Activated CD8-positive, alpha-beta memory T cell treated with anti-CD3 and anti-CD28 coated beads, Interleukin-2, amount 50 U/mL, for 48 hours (primary cell): ENCODE measurements around the gene RAMACL.

Experiments used
- DNase-seq: peaks from one replicate; pipeline ENCODE4 v3.0.0-alpha.2; 2020

RAMACL gene

GRCh38 chr6:166572370-166573261, 13.9 kb downstream of the RAMACL start:
- DNase-seq: no peak

DNA sequence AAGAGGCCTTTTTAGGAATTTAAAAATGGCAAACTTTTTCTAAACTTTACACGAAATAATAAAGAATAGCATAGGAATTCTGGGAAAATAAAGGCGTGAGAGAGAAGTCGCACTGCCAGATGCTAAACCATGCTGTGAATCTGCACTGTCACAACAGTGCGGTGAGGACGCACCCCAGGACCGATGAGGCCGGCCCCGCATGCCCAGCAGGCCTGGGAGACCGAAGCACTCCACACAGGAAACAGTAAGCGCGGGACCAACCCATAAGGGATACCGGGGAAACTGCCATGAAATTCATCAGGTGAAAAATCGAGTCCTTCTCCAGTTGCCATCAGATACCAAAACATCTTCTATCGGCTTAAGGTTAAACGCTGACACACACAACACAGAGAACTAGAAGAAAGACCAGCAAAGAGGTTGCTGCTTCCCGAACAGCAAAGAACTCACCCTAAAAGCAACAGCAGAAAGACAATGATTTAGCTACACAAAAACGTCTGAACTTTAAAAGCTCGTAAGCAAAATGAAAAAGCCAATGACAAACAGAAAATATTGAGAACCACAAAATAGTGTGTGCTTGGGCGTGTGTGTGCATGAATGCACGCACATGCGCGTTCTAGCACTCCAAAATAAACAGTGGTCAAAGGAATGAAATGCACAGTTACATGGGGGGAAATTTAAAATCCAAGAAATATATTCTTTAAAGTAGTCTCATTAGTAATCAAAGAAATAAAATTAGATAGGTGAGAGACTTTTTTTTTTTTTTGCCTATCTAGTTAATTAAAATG, 15.4 kb downstream of the RAMACL start:
- no peak for DNase-seq

GRCh38 chr6:166569206-166569605, 17.3 kb downstream of the RAMACL start:
- no peak for DNase-seq

DNA sequence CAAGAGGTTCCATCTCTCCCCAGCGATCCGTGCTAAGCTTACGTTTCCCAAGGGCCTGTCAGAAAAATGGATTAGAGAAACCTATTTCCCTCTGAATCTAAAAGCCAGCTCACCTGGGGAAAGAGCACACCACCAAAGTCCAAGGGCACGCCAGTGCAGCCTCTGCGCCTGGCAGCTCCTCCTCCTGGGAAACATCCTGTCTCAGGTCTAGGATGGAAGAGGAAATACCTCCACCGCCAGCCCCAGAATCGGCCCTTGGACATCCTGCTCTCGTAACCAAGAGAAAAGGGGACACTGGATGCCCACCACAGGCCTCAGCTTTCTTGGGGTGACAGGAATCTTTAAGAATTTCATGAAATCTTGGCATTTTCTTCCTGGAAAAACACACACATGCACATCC, 18.7 kb downstream of the RAMACL start:
- no peak for DNase-seq

DNA sequence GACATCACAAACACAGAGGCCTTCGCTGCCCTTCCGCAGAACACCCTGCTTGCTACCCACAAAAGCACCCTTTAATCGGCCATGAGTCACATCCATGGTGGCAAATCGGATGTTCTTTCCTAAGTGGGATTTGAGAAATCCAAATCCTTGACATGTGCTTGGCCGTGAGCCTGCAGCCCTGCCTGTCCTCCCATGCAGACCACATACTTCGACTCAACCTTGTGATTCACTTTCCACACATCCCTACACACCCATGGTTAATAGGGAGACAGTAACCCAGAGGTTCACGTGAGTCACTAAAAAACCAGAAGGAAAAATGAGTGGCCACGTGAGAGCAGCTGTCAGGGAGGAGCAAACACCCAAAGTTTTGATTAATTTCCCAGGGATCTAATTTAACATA, 19.4 kb downstream of the RAMACL start:
- no peak for DNase-seq

DNA sequence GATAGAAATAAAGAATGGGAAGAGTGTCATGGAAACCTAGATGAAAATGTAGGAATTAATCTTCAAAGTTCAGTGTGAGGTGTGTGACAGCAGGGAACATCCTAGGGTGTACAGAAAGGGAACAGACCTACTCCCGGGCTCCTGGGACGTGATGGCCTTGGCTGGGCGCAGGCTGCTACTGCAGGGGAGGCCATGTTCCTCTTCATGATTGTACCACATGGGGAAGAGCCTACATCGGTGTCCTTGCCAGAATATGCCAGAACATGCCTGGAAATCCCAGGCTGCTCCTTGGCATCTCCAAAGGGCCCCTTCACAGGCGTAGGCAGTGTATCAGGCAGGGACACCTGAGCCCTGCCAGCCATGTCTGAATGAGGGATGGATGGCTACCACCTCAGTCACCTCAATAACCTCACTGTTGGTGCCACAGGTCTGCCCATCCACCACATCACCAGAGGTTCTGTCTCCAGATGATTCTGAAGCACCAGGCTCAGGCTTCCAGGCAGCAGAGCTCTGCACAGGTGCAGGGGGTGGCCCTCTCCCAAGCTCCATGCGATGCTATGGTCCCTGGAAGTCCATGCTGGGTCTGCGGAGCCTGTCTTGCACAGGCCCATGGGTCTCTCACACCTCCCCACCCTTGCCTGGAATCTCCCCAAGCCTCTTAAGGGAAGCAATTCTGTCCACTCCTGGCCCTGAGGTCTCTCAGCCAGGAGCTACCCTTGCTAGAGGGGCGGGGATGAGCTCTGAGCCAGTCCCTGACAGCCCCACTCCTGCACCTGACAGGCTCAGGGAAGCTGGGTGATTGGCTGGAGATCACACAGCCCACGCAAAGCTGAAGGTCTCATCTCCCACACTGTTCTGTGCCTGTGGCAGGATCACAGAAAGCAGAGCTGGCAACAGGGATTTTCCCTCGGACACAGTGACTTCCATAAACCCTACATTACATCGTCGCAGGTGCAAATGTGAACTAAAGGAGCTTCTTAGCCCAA, 20.2 kb downstream of the RAMACL start:
- no peak for DNase-seq

DNA sequence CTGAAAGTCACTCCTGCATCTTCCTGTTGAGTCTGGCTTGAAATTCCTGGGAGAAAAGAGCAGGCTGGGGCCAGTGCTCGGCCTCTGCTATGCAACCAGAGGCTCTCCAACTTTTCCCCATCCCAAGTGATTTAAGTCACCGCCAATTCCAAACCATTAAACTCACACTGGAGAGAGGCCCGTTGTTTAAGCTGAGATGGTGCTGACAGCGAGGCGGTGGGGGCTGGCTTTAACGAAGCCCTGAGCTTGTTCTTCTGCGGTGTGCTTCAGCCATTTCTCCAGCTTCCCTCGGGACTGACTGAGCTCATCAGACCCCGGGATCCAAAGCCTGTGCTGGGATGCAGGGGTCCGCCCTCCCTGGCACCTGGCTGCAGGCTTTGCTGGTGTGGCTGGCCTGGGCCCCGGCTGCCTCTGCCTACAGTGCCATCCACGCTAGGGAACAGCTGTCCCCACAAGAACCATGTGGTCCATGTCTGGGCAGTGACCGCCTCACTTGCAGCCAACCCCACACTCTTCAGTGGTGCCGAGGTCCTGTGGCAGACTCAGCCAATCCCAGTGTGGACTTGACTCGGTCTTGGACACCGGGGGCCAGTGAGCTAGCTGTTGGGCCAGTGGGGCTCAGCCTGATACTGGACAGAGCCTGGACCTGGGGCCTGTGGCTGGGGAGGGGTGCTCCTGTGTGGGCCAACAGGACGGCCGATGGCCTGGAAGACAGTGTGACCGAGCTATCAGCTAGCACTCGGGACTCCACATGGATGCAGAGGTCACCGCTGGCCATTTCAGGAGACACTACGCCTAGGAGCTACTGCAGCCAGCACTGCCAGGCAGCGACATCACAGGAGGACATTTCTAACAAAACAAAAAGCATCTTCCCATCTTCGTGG, 21.2 kb downstream of the RAMACL start:
- DNase-seq: no peak

- no peak for DNase-seq
These were observed 22.7 kb downstream of the RAMACL start for GRCh38 chr6:166563805-166564204.

DNA sequence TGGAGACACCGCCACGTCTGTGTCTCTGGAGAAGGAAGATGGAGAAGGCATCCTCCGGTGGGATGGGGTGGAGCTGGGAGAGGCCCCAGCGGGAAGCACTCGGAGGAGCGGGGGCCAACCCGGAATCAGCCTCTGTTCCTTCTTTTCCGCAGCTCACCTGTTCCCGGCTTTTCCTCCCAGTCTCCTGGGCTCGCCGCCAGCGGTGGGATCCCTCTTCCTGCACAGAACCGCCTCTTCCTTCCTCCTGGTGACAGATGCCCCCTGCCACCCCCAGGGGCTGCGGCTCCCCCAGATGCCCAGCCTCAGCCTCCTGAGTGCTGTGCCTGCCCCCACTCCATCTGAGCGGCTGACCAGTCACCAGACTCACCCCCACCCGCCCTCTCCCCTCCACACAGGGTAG, 23.3 kb downstream of the RAMACL start:
- DNase-seq: no peak

DNA sequence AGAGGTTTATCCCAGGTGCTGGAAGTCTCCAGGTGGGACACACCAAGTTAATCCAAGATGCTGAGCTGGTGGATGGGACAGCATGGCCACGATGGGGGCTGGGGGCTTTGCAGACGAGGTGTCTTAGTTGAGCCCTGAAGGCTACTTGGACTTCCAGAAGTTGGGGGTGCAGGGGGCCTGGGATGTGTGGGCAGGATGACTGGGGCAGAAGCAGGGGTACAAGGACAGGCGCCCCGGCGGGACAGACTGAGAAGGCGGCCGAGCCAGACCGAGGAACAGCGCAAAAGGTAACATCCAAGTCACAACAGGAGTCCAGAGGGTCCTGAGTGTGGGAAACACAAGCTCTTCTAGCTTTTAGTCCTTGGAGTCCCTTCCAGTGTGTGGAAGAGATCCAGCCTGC, 23.8 kb downstream of the RAMACL start:
- no peak for DNase-seq

- DNase-seq: no peak
These were observed 24.6 kb downstream of the RAMACL start for GRCh38 chr6:166561771-166562359.

- DNase-seq: no peak
These were observed 26.3 kb downstream of the RAMACL start for GRCh38 chr6:166560222-166560621.

DNA sequence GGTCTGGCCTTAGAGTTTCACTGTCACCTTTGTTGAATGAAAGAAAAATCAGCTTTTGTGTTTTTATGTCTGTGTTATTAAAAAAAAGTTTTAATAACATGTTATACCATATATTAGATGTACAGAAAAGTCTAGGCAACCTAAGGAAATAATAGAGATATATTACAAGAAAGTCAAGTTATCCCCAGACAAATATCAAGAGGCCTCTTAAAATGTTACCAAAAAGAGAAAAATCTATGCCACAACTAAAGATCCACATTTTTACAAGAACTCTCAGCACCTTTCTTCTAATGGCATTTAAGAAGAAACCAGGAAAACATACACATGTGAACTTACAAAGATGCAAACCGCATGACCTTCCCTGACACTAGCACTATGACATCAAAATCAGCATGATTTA, 26.8 kb downstream of the RAMACL start:
- DNase-seq: no peak

DNA sequence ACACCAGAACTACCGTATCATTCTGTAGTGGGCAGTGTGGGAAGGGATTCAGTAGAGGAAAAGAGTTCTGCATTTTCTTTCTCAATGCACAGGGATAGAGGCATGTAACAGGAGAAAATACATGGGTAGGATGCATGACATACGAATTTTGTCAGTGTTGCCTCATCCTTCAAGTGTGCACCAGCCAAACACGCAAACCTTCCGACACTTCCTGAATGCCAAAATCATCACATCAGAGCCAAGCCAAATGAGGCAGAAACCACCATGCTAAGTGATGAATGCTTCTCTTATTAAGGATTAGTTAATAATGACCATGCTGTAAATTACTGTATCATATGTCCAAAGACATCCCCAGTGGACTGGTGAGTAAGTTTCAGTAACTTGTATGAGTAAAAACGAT, 27.3 kb downstream of the RAMACL start:
- no peak for DNase-seq

- no peak for DNase-seq
These were observed 28.1 kb downstream of the RAMACL start for GRCh38 chr6:166558156-166559005.

DNA sequence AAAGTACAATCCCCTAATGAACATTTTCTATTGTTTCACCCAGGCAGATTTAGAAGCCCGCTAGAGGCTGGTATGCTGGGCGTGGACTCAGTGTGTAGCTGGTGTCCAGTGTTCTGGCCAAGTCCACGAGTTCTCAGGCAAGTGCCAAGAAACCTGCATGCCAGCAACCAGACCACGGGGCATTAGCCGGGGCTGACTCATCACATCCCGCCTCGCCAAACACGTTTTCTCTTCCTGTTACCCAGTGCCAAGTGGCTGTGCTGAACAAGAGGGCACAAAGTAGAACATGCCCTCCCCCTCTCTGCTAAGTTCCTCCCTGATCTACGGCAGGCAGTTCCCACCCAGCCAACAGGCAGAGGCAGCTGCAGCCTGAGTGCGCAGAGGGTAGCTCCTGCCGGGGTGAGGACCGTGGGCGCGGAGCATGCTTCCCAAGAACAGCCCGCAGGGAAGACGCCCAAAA, 29.6 kb downstream of the RAMACL start:
- DNase-seq: no peak

DNA sequence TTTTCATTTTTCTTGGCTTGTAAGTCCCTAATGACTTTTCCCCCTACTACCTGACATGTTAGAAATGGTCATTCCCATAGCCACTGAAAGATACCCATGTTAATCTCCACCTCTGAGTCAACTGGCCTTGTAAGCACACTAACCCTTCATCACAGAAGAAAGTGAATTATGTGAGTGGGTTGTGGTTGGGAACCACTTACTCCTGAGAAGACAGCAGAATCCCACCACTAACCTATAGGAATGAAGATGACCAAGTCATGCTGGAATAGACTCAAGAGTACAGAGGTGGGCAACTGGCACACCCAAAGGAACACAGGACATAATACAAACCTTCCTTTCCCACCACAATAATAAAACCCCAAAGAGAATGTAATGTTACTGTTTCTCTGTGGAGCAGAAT, 30.1 kb downstream of the RAMACL start:
- DNase-seq: no peak

GRCh38 chr6:166555086-166555485, 31.4 kb downstream of the RAMACL start:
- DNase-seq: no peak

DNA sequence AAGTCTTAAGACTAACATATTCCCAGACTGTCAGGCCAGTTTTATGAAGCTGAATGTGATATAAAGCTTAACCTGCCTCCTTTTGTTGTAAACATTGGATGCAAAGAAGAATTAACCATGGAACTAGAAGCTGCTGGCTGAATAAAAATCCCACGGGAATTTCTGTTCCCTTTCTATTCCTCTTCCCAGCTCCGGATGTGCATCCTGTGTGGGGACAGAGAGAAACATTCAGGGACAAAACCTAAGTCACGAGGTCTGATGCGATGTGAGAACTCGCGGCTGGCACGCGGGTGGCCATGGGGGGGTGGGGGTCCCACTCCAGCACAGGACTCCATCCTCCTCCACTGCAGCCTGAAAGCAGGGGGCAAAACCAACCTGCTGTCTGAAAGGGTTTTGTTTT, 32.2 kb downstream of the RAMACL start:
- DNase-seq: no peak

GRCh38 chr6:166553563-166554271, 32.8 kb downstream of the RAMACL start:
- no peak for DNase-seq
